GM11168 (cell line): ENCODE results near the gene TEX36.
"Not testable (repeated sequence)": the region's sequence is repeated elsewhere in the genome, so short reads cannot be mapped to it uniquely, and the experiment has no call there.

Source experiments
- in situ Hi-C: fragments of 300-500 bp; cut with MboI; formaldehyde crosslinking; loops from one replicate; pipeline ENCODE4 v1.12.0; 2022; ENCODE audit warnings: low sequenced_read_pairs; ENCODE audit not compliant: unreplicated experiment

The TEX36 gene

GRCh38 chr10:125692601-125693523, 9.9 kb upstream of the TEX36 start:
- in situ Hi-C loops: no loop called here

GRCh38 chr10:125692196-125692595, 9.2 kb upstream of the TEX36 start:
- in situ Hi-C loops: no loop called here

GRCh38 chr10:125691160-125691981, 8.4 kb upstream of the TEX36 start:
- in situ Hi-C loops: no loop called here

GRCh38 chr10:125689955-125690569, 7.1 kb upstream of the TEX36 start:
- in situ Hi-C loops: no loop called here

GRCh38 chr10:125687507-125688185, 4.7 kb upstream of the TEX36 start:
- in situ Hi-C loops: no loop called here

- in situ Hi-C loops: no loop called here
Measured at GRCh38 chr10:125684581-125684980, 1.6 kb upstream of the TEX36 start.

GRCh38 chr10:125683821-125684220, 858 bp upstream of the TEX36 start:
- in situ Hi-C loops: no loop called here

GRCh38 chr10:125679436-125679835, 3.5 kb downstream of the TEX36 start:
- in situ Hi-C loops: no loop called here

- in situ Hi-C loops: no loop called here
Measured at GRCh38 chr10:125672884-125673283, 10.1 kb downstream of the TEX36 start.

GRCh38 chr10:125662584-125662983, 20.4 kb downstream of the TEX36 start:
- in situ Hi-C loops: no loop called here

GRCh38 chr10:125661941-125662515, 20.9 kb downstream of the TEX36 start:
- in situ Hi-C loops: no loop called here

GRCh38 chr10:125661431-125661940, 21.5 kb downstream of the TEX36 start:
- in situ Hi-C loops: no loop called here

GRCh38 chr10:125659071-125659470, 23.9 kb downstream of the TEX36 start:
- in situ Hi-C loops: no loop called here

- in situ Hi-C loops: no loop called here
Measured at GRCh38 chr10:125656523-125656922, 26.4 kb downstream of the TEX36 start.

GRCh38 chr10:125653113-125653512, 29.9 kb downstream of the TEX36 start:
- in situ Hi-C loops: not testable (repeated sequence)

- in situ Hi-C loops: no loop called here
Measured at GRCh38 chr10:125646311-125646710, 36.7 kb downstream of the TEX36 start.

GRCh38 chr10:125641398-125641797, 41.6 kb downstream of the TEX36 start:
- in situ Hi-C loops: no loop called here

- in situ Hi-C loops: no loop called here
Measured at GRCh38 chr10:125640653-125641052, 42.3 kb downstream of the TEX36 start.

GRCh38 chr10:125639846-125640245, 43.1 kb downstream of the TEX36 start:
- in situ Hi-C loops: no loop called here

- in situ Hi-C loops: no loop called here
Measured at GRCh38 chr10:125638555-125638954, 44.4 kb downstream of the TEX36 start.
